ENCODE measurements around the gene GRK3.

DNA sequence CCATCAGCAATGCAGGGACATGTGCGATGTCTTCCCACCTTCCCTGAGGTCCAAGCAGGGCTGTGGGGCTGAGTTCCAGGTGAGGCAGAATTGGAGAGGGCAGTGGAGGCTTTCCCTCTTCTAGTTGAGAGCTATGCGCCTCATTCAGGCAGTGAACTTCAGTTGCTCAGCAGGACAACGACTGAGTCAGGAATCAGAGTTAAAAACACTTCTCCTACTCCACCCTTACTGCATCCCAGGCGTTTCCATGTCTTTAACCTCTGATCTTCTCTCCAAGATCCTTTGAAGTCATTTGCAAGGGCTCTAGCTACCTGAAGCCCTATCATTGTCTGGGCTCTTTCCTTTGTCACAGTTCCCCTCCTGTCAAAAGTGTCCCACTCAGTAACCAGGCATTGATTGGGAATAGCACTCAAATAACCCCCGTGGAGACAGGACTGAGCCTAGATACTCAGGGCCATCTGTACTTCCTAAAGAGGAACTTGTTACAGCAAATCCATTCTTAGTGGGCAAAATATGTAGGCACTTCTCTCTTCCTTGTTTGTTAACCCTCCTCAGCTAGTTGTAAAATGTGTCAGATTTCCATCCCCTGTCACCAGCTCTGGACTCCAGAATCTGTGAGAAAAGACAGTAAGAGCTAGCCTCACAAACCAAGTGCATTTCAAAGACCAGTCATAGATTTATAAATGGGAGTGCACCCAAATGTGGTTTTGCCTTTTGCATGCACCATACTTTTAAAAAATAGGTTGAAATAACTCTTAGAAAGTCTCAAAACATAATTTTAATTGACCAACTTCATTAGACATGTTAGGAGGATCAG, 105.0 kb downstream of the GRK3 start:
- TF ChIP-seq SUZ12 (IDR thresholded peaks at IDR 0.05; ENCODE audit: extremely low read depth, insufficient read depth, insufficient read length) = no peak
- no peak for TF ChIP-seq ZNF274 (IDR thresholded peaks at IDR 0.05; ENCODE audit: low read depth, low read length)
- TF ChIP-seq YY1 (IDR thresholded peaks at IDR 0.05; ENCODE audit: insufficient read depth, insufficient read length) = no peak

Measured in NT2/D1 (cell line).